ENCODE results near the gene UST. TPM values are rescaled to one million over a fixed set of nuclear protein-coding genes. Genes with fewer than 3 reads are reported as not detected.

UST gene
- total and polyA plus RNA-seq, 2 of the 8 experiments (the other 6 are each of a cell fraction or from before 2014, with no cell fraction given) = 13.5 to 34.5 TPM

- H3K27ac ChIP-seq (ENCODE audit: low read depth, low read length) = no peak overlapping the region
- 88% methylated on average over 3 of the region's 3 CpGs; no CpG with 5 or more reads in 1 of the 2 experiments for WGBS, 2 experiments (ENCODE audit: extremely low coverage in 1 of 2, insufficient coverage in 1 of 2, insufficient read length in 1 of 2, insufficient replicate concordance in 2 of 2, low coverage in 1 of 2, low lambda C conversion rate in 2 of 2, missing lambda C conversion rate in 1 of 2)
- no peak overlapping the region for H2BK20ac ChIP-seq (ENCODE audit: low read length)
- H3K23me2 ChIP-seq (ENCODE audit: low read depth, low read length) = no peaks in the 10 kb centered on the region; the same call in 1 of the 2 replicates
- H2AK5ac ChIP-seq (ENCODE audit: low read depth, low read length) = no peak overlapping the region
- no peak overlapping the region for H3K23ac ChIP-seq (ENCODE audit: insufficient read length)
- POLR2A ChIA-PET (ENCODE audit: partially characterized antibody) = no interaction called here
- FAIRE-seq (no peak), DNase-seq (ENCODE audit: low read depth in 1 of 2, low spot score in 2 of 2) (no peak)
- CTCF ChIA-PET (ENCODE audit: partially characterized antibody) = interaction anchor here (1.1 to 2.1 kb wide), 4 partner anchors 9 to 45 kb away, joined by 3 to 10 read pairs (median 4); no protein-coding TSS in a partner anchor
- H3K27me3 ChIP-seq (replicated peaks in 1 of 4; ENCODE audit: control insufficient read depth in 3 of 4, extremely low read depth in 1 of 4, insufficient read depth in 3 of 4, low read length in 3 of 4) = no peaks in the 10 kb centered on the region
- no peak overlapping the region for H4K8ac ChIP-seq (ENCODE audit: extremely low read depth, insufficient read depth, low read length)
- no peak overlapping the region for H2BK12ac ChIP-seq (ENCODE audit: low read depth, low read length)
- peaks cover 2 to 5% (median 2%) of the 10 kb centered on the region in 4 experiments; a peak in 3 of 7 replicates for H3K4me1 ChIP-seq (replicated peaks in 1 of 4; ENCODE audit: control insufficient read depth in 3 of 4, insufficient read depth in 4 of 4, low read length in 3 of 4)
- peaks cover 0 to 9% (median 3%) of the 10 kb centered on the region in 4 experiments; a peak in 2 of 8 replicates for H3K36me3 ChIP-seq (ENCODE audit: control insufficient read depth in 2 of 4, insufficient read depth in 4 of 4, low read length in 3 of 4)
- no peaks in the 10 kb centered on the region for H3K9me3 ChIP-seq (ENCODE audit: insufficient read depth in 2 of 2, low read depth in 1 of 2, low read length in 1 of 2)
- H3K18ac ChIP-seq (ENCODE audit: extremely low read depth, low read length) = no peak overlapping the region
- TF ChIP-seq SUZ12 (IDR thresholded peaks at IDR 0.05; ENCODE audit: low read length) = no peak
- TF ChIP-seq CTCF (IDR thresholded peaks at IDR 0.05; ENCODE audit: control extremely low read depth in 1 of 3, insufficient read depth in 1 of 3, low read depth in 1 of 3, low read length in 3 of 3) = no peak
- no peak for TF ChIP-seq BCL11A (IDR thresholded peaks at IDR 0.05; ENCODE audit: low read depth in 2 of 2, low read length in 2 of 2)
- TF ChIP-seq TCF12 (IDR thresholded peaks at IDR 0.05; ENCODE audit: low read depth, low read length) = no peak
- TF ChIP-seq NANOG (IDR thresholded peaks at IDR 0.05; ENCODE audit: insufficient read depth, low read depth, low read length, poor library complexity, severe bottlenecking) = no peak
- TF ChIP-seq SIRT6 (IDR thresholded peaks at IDR 0.05; ENCODE audit: low read length) = no peak
- no peak for TF ChIP-seq SP1 (IDR thresholded peaks at IDR 0.05; ENCODE audit: low read depth, low read length)
- no peak for TF ChIP-seq POU5F1 (IDR thresholded peaks at IDR 0.05; ENCODE audit: low read depth, low read length)
- TF ChIP-seq SIX5 (IDR thresholded peaks at IDR 0.05; ENCODE audit: low read depth, low read length) = no peak
- TF ChIP-seq RXRA (IDR thresholded peaks at IDR 0.05; ENCODE audit: insufficient read depth, low read depth, low read length) = no peak
- no peak overlapping the region for H3K4ac ChIP-seq (replicated peaks; ENCODE audit: insufficient read length, low read depth, low read length)
- H3K79me2 ChIP-seq (ENCODE audit: control insufficient read depth in 1 of 2, insufficient read depth in 2 of 2, low read length in 2 of 2) = no peaks in the 10 kb centered on the region
- H2BK5ac ChIP-seq (ENCODE audit: low read depth, low read length) = no peak overlapping the region
- H4K91ac ChIP-seq (replicated peaks; ENCODE audit: insufficient read length, low read length) = no peak overlapping the region
- H4K5ac ChIP-seq (ENCODE audit: insufficient read length, low read depth, low read length) = no peak overlapping the region
- no peak overlapping the region for H3K4me3 ChIP-seq (ENCODE audit: extremely low read depth in 1 of 4, insufficient read depth in 2 of 4, low read depth in 3 of 4, low read length in 4 of 4)
- H2BK120ac ChIP-seq (replicated peaks; ENCODE audit: low read depth, low read length) = no peak overlapping the region
- no peaks in the 10 kb centered on the region for H4K20me1 ChIP-seq (replicated peaks in 1 of 2; ENCODE audit: control insufficient read depth in 1 of 2, insufficient read depth in 2 of 2, low read length in 2 of 2)
- H3K9ac ChIP-seq (replicated peaks in 1 of 4; ENCODE audit: extremely low read depth in 1 of 4, low read depth in 3 of 4, low read length in 3 of 4) = no peak overlapping the region
- H2AFZ ChIP-seq (ENCODE audit: low read length) = no peak overlapping the region
- no peak overlapping the region for H2BK15ac ChIP-seq (ENCODE audit: low read length)
- no peak overlapping the region for H3K4me2 ChIP-seq (ENCODE audit: insufficient read depth in 1 of 2, low read depth in 2 of 2, low read length in 2 of 2)
- no peak overlapping the region for H3K14ac ChIP-seq (ENCODE audit: insufficient read length)
- H3K56ac ChIP-seq (replicated peaks; ENCODE audit: insufficient read length, low read depth, low read length) = no peak overlapping the region
- no peaks in the 10 kb centered on the region for H3K79me1 ChIP-seq (ENCODE audit: low read depth, low read length)
Observed at GRCh38 chr6:148981515-148981914, 234.7 kb downstream of the UST start.

Data from H1 (cell line).